Mesothelial cell of epicardium (in vitro differentiated cells): ENCODE measurements around the gene STXBP6. TPM values are rescaled to one million over a fixed set of nuclear protein-coding genes. Genes with fewer than 3 reads are reported as not detected.
A peak's percentile ranks its signal among the peaks of the same experiment; 100 is the strongest.

Experiments
- DNase-seq, 2 experiments: peaks; one replicate each; pipeline ENCODE4 v3.0.0; 2021; ENCODE audit warnings: low spot score in 2 of 2; ENCODE audit not compliant: unreplicated experiment in 2 of 2
- H3K27ac Mint-ChIP-seq: 2 replicates; pipeline ENCODE4 v1.8.0; 2021; ENCODE audit warnings: mixed read lengths
- H3K27me3 Mint-ChIP-seq: 2 replicates; pipeline ENCODE4 v1.8.0; 2021; ENCODE audit warnings: low read depth, mixed read lengths
- H3K36me3 Mint-ChIP-seq: 2 replicates; pipeline ENCODE4 v1.8.0; 2021; ENCODE audit warnings: mixed read lengths
- H3K4me1 Mint-ChIP-seq: 2 replicates; pipeline ENCODE4 v1.8.0; 2021; ENCODE audit warnings: mixed read lengths
- H3K4me3 Mint-ChIP-seq: 2 replicates; pipeline ENCODE4 v1.8.0; 2021; ENCODE audit warnings: mild to moderate bottlenecking, moderate library complexity, mixed read lengths
- H3K9me3 Mint-ChIP-seq: 2 replicates; pipeline ENCODE4 v1.8.0; 2021; ENCODE audit warnings: mixed read lengths
- total RNA-seq: library from RNA; stranded (reverse); gene quantifications from 3 replicates; pipeline ENCODE4 v1.2.1, GENCODE V29; 2021
- TF ChIP-seq, protein P1 (sequence below): fragments of 200-600 bp; sonication (generic); IDR thresholded peaks from one replicate; pipeline ENCODE4 v1.5.0; 2021; ENCODE audit warnings: antibody characterized with exemption; ENCODE audit not compliant: unreplicated experiment

STXBP6 gene
- total RNA-seq, 1 donor from 2014 or later, result 16.6 TPM

DNA sequence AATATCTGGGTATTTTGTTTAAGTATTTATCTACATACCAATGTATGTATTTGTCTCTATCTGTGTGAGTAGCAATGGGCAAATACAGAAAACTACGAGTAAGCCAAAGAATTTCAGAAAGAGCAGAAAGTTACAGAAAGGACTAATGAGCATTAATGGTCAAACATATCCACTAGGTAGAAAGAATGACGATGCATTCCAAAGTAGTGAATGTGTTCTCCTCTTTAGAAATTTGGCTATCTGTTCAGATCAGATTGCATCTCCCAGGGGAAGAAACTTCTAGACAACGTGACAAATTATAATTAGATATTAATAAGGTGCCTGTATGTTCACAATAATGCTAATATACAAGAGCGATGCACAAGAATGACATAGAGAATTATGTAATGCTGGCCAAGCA lies 221.5 kb downstream of the STXBP6 start:
- Mint-ChIP-seq H3K27me3 (no peaks in the 10 kb centered on the region), H3K4me1 (no peaks in the 10 kb centered on the region), H3K36me3 (peaks cover 2% of the 10 kb centered on the region), H3K27ac (no peak overlapping the region), H3K4me3 (no peak overlapping the region), H3K9me3 (no peaks in the 10 kb centered on the region)
- TF ChIP-seq, protein P1, sequence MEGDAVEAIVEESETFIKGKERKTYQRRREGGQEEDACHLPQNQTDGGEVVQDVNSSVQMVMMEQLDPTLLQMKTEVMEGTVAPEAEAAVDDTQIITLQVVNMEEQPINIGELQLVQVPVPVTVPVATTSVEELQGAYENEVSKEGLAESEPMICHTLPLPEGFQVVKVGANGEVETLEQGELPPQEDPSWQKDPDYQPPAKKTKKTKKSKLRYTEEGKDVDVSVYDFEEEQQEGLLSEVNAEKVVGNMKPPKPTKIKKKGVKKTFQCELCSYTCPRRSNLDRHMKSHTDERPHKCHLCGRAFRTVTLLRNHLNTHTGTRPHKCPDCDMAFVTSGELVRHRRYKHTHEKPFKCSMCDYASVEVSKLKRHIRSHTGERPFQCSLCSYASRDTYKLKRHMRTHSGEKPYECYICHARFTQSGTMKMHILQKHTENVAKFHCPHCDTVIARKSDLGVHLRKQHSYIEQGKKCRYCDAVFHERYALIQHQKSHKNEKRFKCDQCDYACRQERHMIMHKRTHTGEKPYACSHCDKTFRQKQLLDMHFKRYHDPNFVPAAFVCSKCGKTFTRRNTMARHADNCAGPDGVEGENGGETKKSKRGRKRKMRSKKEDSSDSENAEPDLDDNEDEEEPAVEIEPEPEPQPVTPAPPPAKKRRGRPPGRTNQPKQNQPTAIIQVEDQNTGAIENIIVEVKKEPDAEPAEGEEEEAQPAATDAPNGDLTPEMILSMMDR, result no peak
- DNase-seq, result no peak

- TF ChIP-seq, protein P1, result no peak
- Mint-ChIP-seq H3K4me3 (no peak overlapping the region), H3K27me3 (no peaks in the 10 kb centered on the region), H3K36me3 (peaks cover 2% of the 10 kb centered on the region), H3K4me1 (no peaks in the 10 kb centered on the region), H3K27ac (no peak overlapping the region), H3K9me3 (no peaks in the 10 kb centered on the region)
- DNase-seq, result no peak
Measured at GRCh38 chr14:24826390-24826789, 223.6 kb downstream of the STXBP6 start.

GRCh38 chr14:24820616-24821015 lies 229.3 kb downstream of the STXBP6 start:
- no peak overlapping the region for H3K27ac Mint-ChIP-seq
- TF ChIP-seq, protein P1, result no peak
- peaks cover 1% of the 10 kb centered on the region for H3K36me3 Mint-ChIP-seq
- peaks cover 24% of the 10 kb centered on the region for H3K4me1 Mint-ChIP-seq
- no peak overlapping the region for H3K4me3 Mint-ChIP-seq
- DNase-seq, result no peak
- no peaks in the 10 kb centered on the region for H3K9me3 Mint-ChIP-seq
- no peaks in the 10 kb centered on the region for H3K27me3 Mint-ChIP-seq

DNA sequence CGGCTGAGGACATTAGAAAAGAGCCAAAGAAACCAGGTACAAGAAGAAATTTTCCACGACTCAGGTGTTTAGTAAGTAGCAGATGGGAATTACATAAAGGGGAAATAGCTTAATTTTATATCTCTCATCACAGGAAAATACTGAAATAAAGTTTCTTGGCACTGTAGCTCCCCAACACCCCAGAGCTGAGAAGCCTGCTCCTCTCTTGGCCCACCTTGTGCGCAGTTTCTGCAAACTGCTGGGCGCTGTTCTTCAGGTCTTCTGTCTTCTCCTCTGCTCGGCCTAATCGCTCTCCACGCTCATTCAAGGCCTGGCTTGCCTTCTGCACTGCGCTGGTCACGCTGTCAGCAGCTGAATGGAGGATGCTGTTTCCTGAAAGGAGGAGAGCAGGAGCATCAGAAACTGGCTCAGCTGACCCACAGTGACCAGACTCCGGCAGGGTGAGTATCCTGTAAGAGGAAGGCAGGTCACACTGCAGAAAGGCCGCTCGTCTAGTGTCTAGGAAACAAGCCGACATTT lies 231.1 kb downstream of the STXBP6 start:
- DNase-seq, result no peak
- Mint-ChIP-seq H3K9me3 (no peaks in the 10 kb centered on the region), H3K27me3 (no peaks in the 10 kb centered on the region), H3K4me3 (no peak overlapping the region), H3K4me1 (peaks cover 24% of the 10 kb centered on the region), H3K27ac (peak overlapping the region; percentile 80), H3K36me3 (peaks cover 2% of the 10 kb centered on the region)
- TF ChIP-seq, protein P1, result no peak

DNA sequence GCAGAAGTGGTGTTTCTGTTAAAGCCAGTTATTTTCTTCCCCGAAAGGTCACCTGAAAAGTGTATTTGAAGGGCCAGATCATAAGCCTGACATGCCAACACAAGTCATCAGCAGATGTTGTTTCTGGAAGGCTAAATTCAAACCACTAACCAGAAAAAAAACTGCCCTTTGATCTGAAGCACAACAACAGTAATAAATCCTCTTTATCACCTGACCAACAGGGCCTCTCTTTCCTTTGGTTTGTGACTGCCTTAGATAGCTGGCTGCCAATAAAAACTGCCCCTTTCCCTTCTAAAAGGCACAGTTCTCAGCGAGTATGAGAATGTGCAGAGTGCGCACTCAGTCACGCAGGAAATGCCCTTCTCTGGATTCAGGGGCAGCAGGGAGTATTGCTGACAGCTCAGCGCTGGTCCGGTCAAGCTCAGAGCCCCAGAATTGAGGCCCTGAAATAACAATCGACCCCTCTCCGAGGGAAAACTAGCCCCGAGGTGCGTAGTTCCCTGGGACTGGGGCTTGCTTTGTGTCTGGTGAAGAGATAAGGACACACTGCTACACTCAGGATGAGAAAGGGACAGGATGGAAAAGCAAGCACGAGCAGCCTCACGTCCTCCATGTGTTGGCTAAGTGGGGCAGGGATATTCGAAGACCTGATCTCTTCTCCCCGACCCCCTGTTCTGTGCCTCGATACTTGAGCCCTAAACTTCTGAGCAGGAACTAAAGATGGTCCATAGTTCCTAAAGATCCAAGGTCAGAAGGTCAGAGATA lies 231.7 kb downstream of the STXBP6 start:
- no peaks in the 10 kb centered on the region for H3K27me3 Mint-ChIP-seq
- no peak overlapping the region for H3K4me3 Mint-ChIP-seq
- H3K4me1 Mint-ChIP-seq, result peaks cover 24% of the 10 kb centered on the region
- H3K36me3 Mint-ChIP-seq, result peaks cover 2% of the 10 kb centered on the region
- H3K27ac Mint-ChIP-seq, result peak overlapping the region; percentile 87
- H3K9me3 Mint-ChIP-seq, result no peaks in the 10 kb centered on the region
- DNase-seq, result no peak
- TF ChIP-seq, protein P1, result no peak
